Activated T-cell treated with anti-CD3 and anti-CD28 coated beads, Interleukin-2, amount 50 U/mL, for 72 hours (primary cell): Measurements from ENCODE around the gene POU3F1. TPM values are rescaled to one million over a fixed set of nuclear protein-coding genes. Genes with fewer than 3 reads are reported as not detected.

ENCODE experiments used
- ATAC-seq, 2 donors: fragments of 150-1000 bp; cut with Tn5 transposase; replicated peaks in 1 of 2; 2 replicates each; pipeline ENCODE4 v1.10.0; 2021; ENCODE audit warnings: moderate library complexity in 2 of 2, mild to moderate bottlenecking in 1 of 2
- DNase-seq, 2 donors: peaks; one replicate each; pipeline ENCODE4 v3.0.0; 2021 to 2022; ENCODE audit warnings: mixed read lengths in 1 of 2
- H3K27ac Mint-ChIP-seq: one replicate; pipeline ENCODE4 v1.8.0; 2022; ENCODE audit warnings: mild to moderate bottlenecking, moderate library complexity, mixed read lengths
- H3K27me3 Mint-ChIP-seq: one replicate; pipeline ENCODE4 v1.8.0; 2022; ENCODE audit warnings: low read depth, mixed read lengths
- H3K36me3 Mint-ChIP-seq, 2 donors: one replicate each; pipeline ENCODE4 v1.8.0; 2022; ENCODE audit warnings: mixed read lengths in 2 of 2, mild to moderate bottlenecking in 1 of 2; ENCODE audit not compliant: insufficient read depth in 2 of 2
- H3K4me1 Mint-ChIP-seq: one replicate; pipeline ENCODE4 v1.8.0; 2022; ENCODE audit warnings: low read depth, mixed read lengths
- H3K4me3 Mint-ChIP-seq, 2 donors: one replicate each; pipeline ENCODE4 v1.8.0; 2022; ENCODE audit warnings: mild to moderate bottlenecking in 2 of 2, mixed read lengths in 2 of 2, moderate library complexity in 2 of 2
- H3K9me3 Mint-ChIP-seq, 2 donors: one replicate each; pipeline ENCODE4 v1.8.0; 2022; ENCODE audit warnings: mixed read lengths in 2 of 2
- total RNA-seq, 2 donors: library from RNA; stranded (reverse); gene quantifications; one replicate each; pipeline ENCODE4 v1.2.3, GENCODE V29; 2022

POU3F1 gene
- total RNA-seq, 2 donors from 2014 or later, result not detected

DNA sequence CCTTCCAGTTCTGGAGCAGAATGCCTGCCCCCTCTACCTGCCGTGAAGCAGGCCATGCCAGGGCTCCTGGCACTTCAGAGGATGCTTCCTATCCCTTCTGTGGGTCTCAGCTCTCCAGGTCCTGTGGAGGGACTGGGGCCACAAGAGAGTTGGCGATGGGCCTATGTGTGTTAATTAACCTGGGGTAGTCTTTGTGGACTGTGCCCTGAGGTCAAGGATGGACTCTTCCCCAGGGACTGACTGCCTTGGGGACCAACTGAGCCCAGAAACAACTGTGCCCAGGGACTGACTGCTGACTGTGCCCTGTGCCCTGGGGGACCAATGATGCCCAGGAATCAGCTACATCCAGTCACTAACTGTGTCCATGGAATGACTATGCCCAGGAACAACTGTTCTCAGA is 37.5 kb upstream of the POU3F1 start:
- no peaks in the 10 kb centered on the region for H3K4me1 Mint-ChIP-seq
- no peak for DNase-seq
- no peak overlapping the region for H3K27ac Mint-ChIP-seq

DNA sequence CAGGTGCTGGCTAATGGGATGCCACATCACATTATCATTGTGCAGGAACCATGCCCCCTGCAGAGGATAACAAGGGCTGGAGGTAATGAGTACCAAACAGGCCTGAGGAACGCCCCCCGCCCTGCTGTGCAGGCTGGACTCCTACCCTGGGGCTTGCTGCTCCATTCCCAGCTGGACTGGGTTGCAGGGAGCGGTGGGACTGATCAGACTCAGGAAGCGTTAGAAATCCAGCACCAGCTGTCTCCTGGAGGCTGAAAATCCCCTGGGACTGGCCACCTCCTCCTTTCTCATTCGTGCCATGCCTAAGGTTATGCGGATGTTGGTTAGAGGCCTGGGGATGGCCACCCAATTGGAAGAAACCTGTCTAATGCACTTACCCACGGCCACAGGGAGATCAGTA is 36.9 kb upstream of the POU3F1 start:
- no peak overlapping the region for H3K27ac Mint-ChIP-seq
- no peak for DNase-seq
- ATAC-seq, result no peak

More for the DNA sequence above, 37.5 kb upstream of the POU3F1 start:
- no peaks in the 10 kb centered on the region for H3K9me3 Mint-ChIP-seq
- H3K36me3 Mint-ChIP-seq, result no peaks in the 10 kb centered on the region
- peaks cover 13% of the 10 kb centered on the region for H3K27me3 Mint-ChIP-seq
- ATAC-seq, result no peak
- H3K4me3 Mint-ChIP-seq, result no peak overlapping the region

DNA sequence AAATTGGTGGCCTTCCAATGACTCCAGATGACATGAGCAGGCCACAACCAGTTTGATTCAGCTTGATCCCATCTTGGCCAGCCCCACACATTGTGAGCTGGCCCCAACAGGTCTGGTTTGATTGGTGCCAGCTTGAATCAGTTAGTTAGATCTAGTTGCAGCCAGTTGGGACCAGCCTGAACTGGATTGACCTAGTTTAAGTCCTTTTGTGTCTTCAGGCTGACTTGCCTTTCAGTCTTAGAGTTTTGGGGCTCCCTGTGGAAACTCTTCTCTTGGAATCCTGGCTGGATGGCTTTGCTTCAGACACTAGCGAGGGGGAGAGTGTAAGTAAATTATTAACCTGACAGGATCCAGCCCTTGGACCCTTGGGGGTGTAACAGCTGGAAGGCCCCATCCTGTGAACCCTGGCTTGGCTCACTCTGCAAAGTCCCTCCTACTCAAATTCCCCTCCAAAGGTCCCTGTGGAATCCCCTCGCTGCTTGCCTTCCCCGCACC is 36.2 kb upstream of the POU3F1 start:
- no peaks in the 10 kb centered on the region for H3K9me3 Mint-ChIP-seq
- no peaks in the 10 kb centered on the region for H3K36me3 Mint-ChIP-seq
- no peak overlapping the region for H3K27ac Mint-ChIP-seq
- no peak for ATAC-seq
- H3K4me1 Mint-ChIP-seq, result no peaks in the 10 kb centered on the region
- no peak overlapping the region for H3K4me3 Mint-ChIP-seq
- peaks cover 8% of the 10 kb centered on the region for H3K27me3 Mint-ChIP-seq
- DNase-seq, result no peak

More for the DNA sequence above, 36.9 kb upstream of the POU3F1 start:
- Mint-ChIP-seq H3K9me3 (no peaks in the 10 kb centered on the region), H3K4me1 (no peaks in the 10 kb centered on the region), H3K27me3 (peaks cover 13% of the 10 kb centered on the region), H3K4me3 (no peak overlapping the region), H3K36me3 (no peaks in the 10 kb centered on the region)

DNA sequence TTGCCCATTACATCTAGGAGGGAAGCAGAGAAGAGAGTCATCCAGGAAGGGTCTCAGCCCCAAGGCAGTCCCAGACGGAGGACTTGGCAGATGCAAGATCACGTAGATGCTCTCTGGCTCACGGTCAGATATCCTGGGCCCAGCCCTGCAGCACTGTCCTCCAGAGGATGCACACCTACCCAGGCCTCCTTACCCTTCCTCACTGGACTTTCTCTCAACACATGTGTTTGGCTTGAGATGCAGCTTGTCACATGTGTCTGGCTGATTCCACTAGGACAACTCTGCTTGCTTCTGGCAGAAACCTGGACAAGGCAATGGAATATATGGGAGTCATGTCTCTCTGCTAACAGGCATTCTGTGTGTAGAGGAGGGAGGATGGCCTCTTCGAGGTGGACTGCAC is 32.4 kb upstream of the POU3F1 start:
- ATAC-seq (no peak), DNase-seq (no peak)
- H3K36me3 Mint-ChIP-seq, result no peaks in the 10 kb centered on the region
- peaks cover 13% of the 10 kb centered on the region for H3K27me3 Mint-ChIP-seq
- no peak overlapping the region for H3K4me3 Mint-ChIP-seq
- no peak overlapping the region for H3K27ac Mint-ChIP-seq
- H3K9me3 Mint-ChIP-seq, result no peaks in the 10 kb centered on the region
- no peaks in the 10 kb centered on the region for H3K4me1 Mint-ChIP-seq

DNA sequence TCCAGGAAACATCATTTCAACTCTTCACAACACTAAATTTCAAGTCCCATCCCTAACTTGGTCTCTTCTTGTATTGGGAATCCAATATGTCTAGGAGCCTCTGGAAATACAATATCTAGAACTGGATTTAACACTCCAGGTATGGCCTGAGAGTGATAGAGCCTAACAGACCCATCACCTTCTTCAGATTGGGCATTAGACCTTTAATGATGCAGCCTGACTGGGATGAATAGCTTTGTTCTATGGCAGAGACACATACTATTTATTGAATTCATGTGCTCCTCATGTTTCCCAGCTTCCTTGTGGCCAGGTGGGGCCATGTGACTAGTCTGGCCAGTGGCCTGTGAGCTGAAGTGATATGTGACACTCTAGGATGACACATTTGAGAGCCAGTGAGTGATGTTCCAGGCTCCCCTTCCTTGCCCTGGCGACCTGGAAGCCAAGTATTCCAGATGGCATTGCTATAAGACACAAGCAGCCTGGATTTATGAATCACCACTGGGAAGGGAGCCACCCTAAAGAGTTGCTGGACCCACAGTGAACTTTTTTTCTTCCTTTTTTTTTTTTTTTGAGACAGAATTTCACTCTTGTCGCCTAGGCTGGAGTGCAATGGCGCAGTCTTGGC is 31.0 kb upstream of the POU3F1 start:
- DNase-seq (no peak), ATAC-seq (no peak)
- Mint-ChIP-seq H3K4me3 (no peak overlapping the region), H3K27ac (no peak overlapping the region), H3K9me3 (no peaks in the 10 kb centered on the region), H3K4me1 (no peaks in the 10 kb centered on the region), H3K36me3 (no peaks in the 10 kb centered on the region), H3K27me3 (peaks cover 25% of the 10 kb centered on the region)

DNA sequence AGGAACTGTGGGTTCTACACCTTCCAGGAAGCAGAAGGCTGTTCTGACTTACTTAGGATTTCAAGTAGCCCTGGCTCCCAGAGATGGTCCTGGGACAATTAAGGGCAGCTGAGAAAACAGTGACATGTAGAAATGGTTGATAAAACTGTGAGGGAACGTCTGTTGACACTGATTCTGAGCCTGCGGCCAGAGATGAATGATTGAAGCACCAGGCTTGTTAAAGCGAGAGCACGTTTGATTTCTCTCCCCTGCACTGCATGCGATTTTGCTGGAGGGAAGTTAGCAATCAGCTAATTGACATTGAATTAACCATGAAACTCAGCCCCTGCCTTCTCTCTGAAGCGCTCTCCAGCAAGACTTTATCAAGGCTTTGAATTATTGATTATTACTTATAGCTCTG is 29.9 kb upstream of the POU3F1 start:
- Mint-ChIP-seq H3K4me3 (no peak overlapping the region), H3K4me1 (no peaks in the 10 kb centered on the region), H3K27ac (no peak overlapping the region), H3K27me3 (peaks cover 28% of the 10 kb centered on the region), H3K36me3 (no peaks in the 10 kb centered on the region), H3K9me3 (no peaks in the 10 kb centered on the region)
- DNase-seq, result no peak
- ATAC-seq, result no peak

DNA sequence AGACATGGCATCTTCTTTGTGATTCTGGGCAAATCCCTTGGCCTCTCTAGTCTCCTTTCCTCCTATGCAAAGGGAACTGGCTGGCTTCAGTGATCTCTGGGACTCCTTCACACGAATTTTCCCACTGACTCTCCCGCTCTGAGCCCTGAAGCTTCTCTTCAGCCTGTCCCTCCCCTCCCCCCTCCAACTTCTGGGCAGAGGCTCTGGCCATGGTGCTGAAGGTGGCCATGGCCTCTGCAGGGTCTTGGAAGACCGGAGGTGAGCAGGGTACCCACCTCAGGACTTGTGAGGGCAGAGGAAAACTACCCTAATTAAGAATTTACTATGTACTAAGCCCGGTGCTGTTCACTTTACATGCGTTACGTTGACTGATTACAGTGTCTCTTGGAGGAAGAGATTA is 29.4 kb upstream of the POU3F1 start:
- no peaks in the 10 kb centered on the region for H3K4me1 Mint-ChIP-seq
- peaks cover 29% of the 10 kb centered on the region for H3K27me3 Mint-ChIP-seq
- H3K36me3 Mint-ChIP-seq, result no peaks in the 10 kb centered on the region
- DNase-seq, result no peak
- no peaks in the 10 kb centered on the region for H3K9me3 Mint-ChIP-seq
- no peak overlapping the region for H3K27ac Mint-ChIP-seq
- H3K4me3 Mint-ChIP-seq, result no peak overlapping the region
- no peak for ATAC-seq

DNA sequence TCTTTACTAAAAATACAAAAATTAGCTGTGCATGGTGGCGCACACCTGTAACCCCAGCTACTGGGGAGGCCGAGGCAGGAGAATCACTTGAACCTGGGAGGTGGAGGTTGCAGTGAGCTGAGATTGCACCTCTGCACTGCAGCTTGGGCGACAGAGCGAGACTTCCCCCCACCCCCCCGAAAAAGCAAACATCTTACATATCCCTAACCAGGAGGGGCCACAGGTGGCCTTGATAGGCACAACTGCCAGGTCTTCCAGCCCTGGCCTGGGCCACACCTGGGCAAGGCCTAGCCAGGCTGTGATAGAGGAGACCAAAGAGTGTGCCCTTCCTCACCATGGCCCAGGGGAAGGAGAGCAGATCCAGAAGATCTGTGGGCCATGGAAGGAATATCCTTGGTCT is 28.6 kb upstream of the POU3F1 start:
- DNase-seq (no peak), ATAC-seq (no peak)
- Mint-ChIP-seq H3K4me1 (no peaks in the 10 kb centered on the region), H3K4me3 (no peak overlapping the region), H3K27me3 (peaks cover 37% of the 10 kb centered on the region), H3K9me3 (no peaks in the 10 kb centered on the region), H3K27ac (no peak overlapping the region), H3K36me3 (no peaks in the 10 kb centered on the region)

DNA sequence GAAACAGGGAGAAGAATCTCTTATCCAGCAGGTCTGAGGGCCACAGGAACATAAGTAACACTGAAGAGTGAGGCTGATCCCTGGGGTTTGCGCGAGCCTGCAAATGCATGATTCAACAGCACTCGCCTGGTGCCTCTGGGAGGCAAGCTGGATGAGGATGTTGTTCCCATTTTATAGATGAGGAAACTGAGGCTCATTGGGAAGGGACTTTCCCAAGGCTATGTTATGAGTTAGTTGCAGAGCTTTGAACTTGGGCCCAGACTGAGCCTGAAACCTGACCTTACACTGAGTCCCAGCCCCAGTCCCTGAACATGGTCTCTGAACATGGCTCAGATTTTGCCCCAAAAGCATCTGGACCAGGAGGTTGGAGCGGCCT is 27.7 kb upstream of the POU3F1 start:
- no peaks in the 10 kb centered on the region for H3K4me1 Mint-ChIP-seq
- no peak overlapping the region for H3K27ac Mint-ChIP-seq
- DNase-seq (no peak), ATAC-seq (no peak)
- H3K9me3 Mint-ChIP-seq, result no peaks in the 10 kb centered on the region
- no peaks in the 10 kb centered on the region for H3K36me3 Mint-ChIP-seq
- peaks cover 46% of the 10 kb centered on the region for H3K27me3 Mint-ChIP-seq
- no peak overlapping the region for H3K4me3 Mint-ChIP-seq

DNA sequence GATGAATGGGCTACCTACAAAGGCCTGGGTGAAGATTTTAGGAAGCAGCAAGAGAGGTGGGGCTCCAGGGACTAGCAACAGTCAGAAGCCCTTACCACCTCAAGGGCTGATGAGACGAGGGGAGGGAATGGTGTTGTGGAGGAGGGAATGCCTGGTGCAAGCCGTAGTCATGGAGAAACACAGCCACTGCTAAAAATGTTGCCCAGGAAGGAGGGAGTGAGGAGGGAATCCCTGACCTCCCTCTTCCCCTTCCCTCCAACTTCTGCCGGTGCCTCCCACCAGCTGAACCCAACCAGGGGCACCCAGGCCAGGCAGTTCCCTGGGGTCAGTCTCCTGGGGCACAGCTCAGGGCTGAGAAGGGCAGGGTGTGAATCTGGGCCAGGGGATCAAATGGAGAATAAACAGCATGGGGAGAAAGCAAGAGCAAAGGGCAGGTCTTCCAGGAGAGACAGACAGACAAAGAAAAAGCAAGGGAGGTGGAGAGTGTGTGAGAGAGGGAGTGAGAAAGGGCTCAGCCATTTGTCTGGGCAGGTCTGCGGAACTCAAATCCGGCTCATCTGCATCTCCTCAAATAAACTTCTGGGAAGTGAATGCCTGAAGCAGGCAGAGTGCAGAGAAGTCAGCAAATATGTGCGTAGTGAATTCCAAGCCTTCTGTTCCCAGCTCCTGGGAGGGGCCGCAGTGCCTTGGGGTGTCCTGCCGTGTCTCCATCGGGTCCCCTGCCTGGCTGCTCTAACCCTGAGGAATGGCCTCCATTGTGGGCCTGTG is 27.1 kb upstream of the POU3F1 start:
- Mint-ChIP-seq H3K4me1 (no peaks in the 10 kb centered on the region), H3K27me3 (peaks cover 51% of the 10 kb centered on the region), H3K9me3 (no peaks in the 10 kb centered on the region), H3K36me3 (no peaks in the 10 kb centered on the region), H3K4me3 (no peak overlapping the region), H3K27ac (no peak overlapping the region)
- ATAC-seq (no peak), DNase-seq (no peak)

DNA sequence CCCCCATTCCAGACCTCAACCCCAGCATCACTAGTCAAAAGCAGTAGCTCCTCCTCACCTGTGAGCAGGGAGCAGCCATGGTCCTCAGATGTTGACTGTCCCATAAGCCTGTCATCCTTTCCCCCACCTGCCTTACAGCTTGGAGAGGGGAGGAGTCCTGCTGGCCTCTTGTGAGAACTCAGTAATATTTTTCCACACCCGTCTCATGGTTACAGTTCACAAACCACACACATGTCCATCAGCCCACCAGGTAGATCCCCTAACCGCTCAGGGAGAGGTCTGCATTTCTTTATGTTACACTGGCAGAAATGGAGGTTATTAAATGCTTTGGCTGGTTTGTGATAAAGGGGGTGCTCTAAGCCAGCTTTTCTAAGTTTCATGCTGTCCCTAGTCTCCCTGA is 26.3 kb upstream of the POU3F1 start:
- Mint-ChIP-seq H3K4me3 (no peak overlapping the region), H3K36me3 (no peaks in the 10 kb centered on the region), H3K27me3 (peaks cover 57% of the 10 kb centered on the region), H3K27ac (no peak overlapping the region), H3K9me3 (no peaks in the 10 kb centered on the region), H3K4me1 (no peaks in the 10 kb centered on the region)
- ATAC-seq (no peak), DNase-seq (no peak)

DNA sequence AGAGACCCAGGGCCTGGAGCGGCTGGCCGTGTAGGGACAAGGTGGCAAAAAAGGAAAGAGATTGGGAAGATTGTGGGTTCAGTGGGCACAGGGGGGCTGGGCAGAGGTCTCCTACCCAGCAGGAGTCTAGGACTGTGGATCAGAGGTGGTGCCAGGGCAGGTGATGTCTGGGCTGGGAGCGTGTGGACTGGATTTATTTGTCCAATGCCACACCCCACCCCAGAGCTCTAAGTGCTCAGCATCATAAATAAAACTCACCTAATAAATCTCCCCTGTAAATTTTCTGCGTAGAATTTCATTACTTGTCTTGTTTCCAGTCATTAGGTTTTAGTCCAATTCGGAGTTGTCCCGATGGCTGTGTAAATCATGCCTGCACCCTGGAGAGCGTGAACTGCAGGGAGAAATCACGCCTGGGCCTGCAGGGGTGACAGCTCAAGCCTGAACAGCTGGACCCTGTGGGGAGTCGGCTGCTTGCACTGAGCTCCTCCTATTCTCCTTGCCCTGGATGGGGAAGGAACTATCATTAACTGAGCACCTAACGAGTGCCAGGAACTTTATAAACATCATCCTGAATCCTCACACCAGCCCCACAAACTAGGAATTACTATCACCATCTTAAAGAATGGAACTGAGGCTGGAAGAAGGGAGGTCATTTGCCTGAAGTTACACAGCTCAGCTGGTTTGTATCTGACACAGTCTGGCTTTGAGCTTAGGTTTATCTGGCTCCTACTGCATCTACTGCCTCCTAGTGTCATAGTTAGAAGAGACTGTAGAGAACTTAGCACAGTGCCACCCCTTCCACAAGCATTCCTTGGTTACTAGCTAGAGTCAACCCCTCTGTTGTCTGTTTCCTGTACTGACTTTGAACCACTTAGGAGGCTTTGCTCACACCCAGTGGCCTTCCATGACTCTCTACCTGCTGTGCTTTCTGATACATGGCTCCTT is 25.0 kb upstream of the POU3F1 start:
- peaks cover 69% of the 10 kb centered on the region for H3K27me3 Mint-ChIP-seq
- H3K27ac Mint-ChIP-seq, result no peak overlapping the region
- H3K36me3 Mint-ChIP-seq, result no peaks in the 10 kb centered on the region
- H3K4me3 Mint-ChIP-seq, result no peak overlapping the region
- ATAC-seq, result peak; percentile 73 to 85
- H3K4me1 Mint-ChIP-seq, result no peaks in the 10 kb centered on the region
- DNase-seq, result no peak
- H3K9me3 Mint-ChIP-seq, result no peaks in the 10 kb centered on the region

DNA sequence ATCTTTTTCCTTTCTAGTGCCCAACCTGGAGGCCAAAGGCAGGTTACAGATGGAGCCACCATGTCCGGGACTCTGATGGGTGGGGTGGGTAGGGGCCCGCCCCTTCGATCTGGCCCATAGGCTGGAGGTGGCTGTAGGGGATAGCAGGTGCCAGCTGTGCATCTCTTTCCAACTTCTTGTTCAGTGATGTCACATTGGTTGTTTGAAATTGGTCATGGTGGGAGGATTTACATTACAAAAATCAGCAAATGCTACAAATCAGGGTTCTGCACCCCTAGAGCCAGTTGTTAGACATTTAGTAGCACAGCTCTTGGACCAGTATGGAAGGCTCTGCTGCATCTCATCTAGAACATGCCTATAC is 22.4 kb upstream of the POU3F1 start:
- no peak for ATAC-seq
- Mint-ChIP-seq H3K27me3 (peaks cover 61% of the 10 kb centered on the region), H3K36me3 (no peaks in the 10 kb centered on the region)

More for the DNA sequence above, 22.4 kb upstream of the POU3F1 start:
- Mint-ChIP-seq H3K4me3 (no peak overlapping the region), H3K4me1 (no peaks in the 10 kb centered on the region), H3K27ac (no peak overlapping the region), H3K9me3 (no peaks in the 10 kb centered on the region)
- no peak for DNase-seq
